Panc1 (cell line): Measurements from ENCODE around the gene PRRT4. TPM values are rescaled to one million over a fixed set of nuclear protein-coding genes. Genes with fewer than 3 reads are reported as not detected.

Source experiments
- ATAC-seq: fragments of 200-7000 bp; cut with Tn5 transposase; 2 replicates; pipeline ENCODE4 v1.9.1; 2020; ENCODE audit warnings: mild to moderate bottlenecking, moderate library complexity
- BruUV-seq: library from RNA; stranded (reverse); fragments of 400-500 nt; replicated peaks from 2 replicates; lab custom pipeline; 2021; lab: Mats Ljungman, UMichigan
- CTCF ChIA-PET: fragments of 300-600 bp; sonication (Branson Sonifier 250); formaldehyde crosslinking; loops from one replicate; lab custom pipeline; 2022; ENCODE audit warnings: antibody characterized with exemption; lab: Charles Lee
- POLR2A ChIA-PET: fragments of 300-600 bp; sonication (Branson Sonifier 250); formaldehyde crosslinking; loops from one replicate; lab custom pipeline; 2022; ENCODE audit warnings: antibody characterized with exemption; lab: Charles Lee
- DNase-seq: peaks from one replicate; pipeline ENCODE4 v3.0.0-alpha.2; 2010; ENCODE audit warnings: low read depth, low spot score
- H3K27ac ChIP-seq: 2 replicates; pipeline ENCODE4 v1.5.1; 2011; ENCODE audit warnings: mild to moderate bottlenecking, low read length, inconsistent platforms
- H3K27me3 ChIP-seq: fragments of 200-500 bp; sonication (Bioruptor generic); 2 replicates; pipeline ENCODE4 v1.6.0; 2014; ENCODE audit warnings: low read length, inconsistent platforms; ENCODE audit not compliant: control insufficient read depth, insufficient read depth
- H3K36me3 ChIP-seq: fragments of 200-500 bp; sonication (Bioruptor generic); 2 replicates; pipeline ENCODE4 v1.5.1; 2014; ENCODE audit warnings: inconsistent platforms, mild to moderate bottlenecking, low read length, moderate library complexity; ENCODE audit not compliant: control insufficient read depth, insufficient read depth
- H3K4me1 ChIP-seq: 2 replicates; pipeline ENCODE4 v1.5.1; 2011; ENCODE audit warnings: inconsistent platforms, mild to moderate bottlenecking, low read length, moderate library complexity; ENCODE audit not compliant: control insufficient read depth, insufficient read depth
- H3K4me3 ChIP-seq, 2 experiments: 2 replicates each; pipeline ENCODE4 v1.5.1; 2011 to 2012; ENCODE audit warnings: low read depth in 2 of 2, low read length in 2 of 2, mild to moderate bottlenecking in 2 of 2, inconsistent platforms in 1 of 2, moderate library complexity in 1 of 2
- H3K9me3 ChIP-seq: fragments of 200-500 bp; sonication (Bioruptor generic); 2 replicates; pipeline ENCODE4 v1.5.1; 2014; ENCODE audit warnings: low read depth, mild to moderate bottlenecking, inconsistent platforms, low read length, moderate library complexity; ENCODE audit not compliant: control insufficient read depth, insufficient read depth
- CTCF ChIP-seq: fragments of 450-650 bp; IDR thresholded peaks from 2 replicates; pipeline ENCODE4 v1.5.1; 2017; ENCODE audit warnings: mild to moderate bottlenecking
- POLR2AphosphoS5 ChIP-seq: IDR thresholded peaks from 2 replicates; pipeline ENCODE4 v1.6.1; 2012; ENCODE audit warnings: mild to moderate bottlenecking, low read depth, low read length, moderate library complexity
- REST ChIP-seq, 2 experiments: IDR thresholded peaks; 2 replicates each; pipeline ENCODE4 v1.6.1; 2011 to 2012; ENCODE audit warnings: low read depth in 2 of 2, control low read depth in 1 of 2, low read length in 1 of 2, mild to moderate bottlenecking in 1 of 2, moderate library complexity in 1 of 2; ENCODE audit not compliant: insufficient read depth in 1 of 2
- SIN3A ChIP-seq: IDR thresholded peaks from 2 replicates; pipeline ENCODE4 v1.6.1; 2012; ENCODE audit warnings: low read depth, mild to moderate bottlenecking, low read length, moderate library complexity, borderline replicate concordance; ENCODE audit not compliant: insufficient read depth
- TCF7L2 ChIP-seq: IDR thresholded peaks from 2 replicates; pipeline ENCODE4 v1.6.1; 2011; ENCODE audit warnings: mild to moderate bottlenecking, low read depth, low read length, inconsistent platforms
- in situ Hi-C: cut with HindIII; loops from 2 replicates; pipeline ENCODE4 v1.10.0; 2016; ENCODE audit warnings: low sequenced_read_pairs, low pct_unique_long_range_greater_than_20kb
- intact Hi-C: fragments of 100-400 bp; cut with micrococcal nuclease; formaldehyde crosslinking; loops from one replicate; pipeline ENCODE4 v1.10.0; 2022; ENCODE audit not compliant: unreplicated experiment
- total RNA-seq: library from RNA; stranded (reverse); gene quantifications from one replicate; pipeline ENCODE4 v1.2.1, GENCODE V29; 2021; ENCODE audit not compliant: unreplicated experiment

PRRT4 gene
- total RNA-seq, 1 experiment from 2014 or later, result 0.77 TPM

- no peak for ATAC-seq
- no peak overlapping the region for H3K27ac ChIP-seq
- DNase-seq, result no peak
- peaks cover 24% of the 10 kb centered on the region for H3K27me3 ChIP-seq
- TF ChIP-seq REST (IDR thresholded peaks at IDR 0.05; ENCODE audit: insufficient read depth in 1 of 2, low read depth in 2 of 2, low read length in 1 of 2), result no peak
- TF ChIP-seq SIN3A, result no peak
- no peak for TF ChIP-seq CTCF
- no peak for TF ChIP-seq TCF7L2
- no peak for TF ChIP-seq POLR2AphosphoS5
- H3K36me3 ChIP-seq, result no peaks in the 10 kb centered on the region
- ChIA-PET POLR2A (no interaction called here), CTCF (no interaction called here)
- no peaks in the 10 kb centered on the region for H3K9me3 ChIP-seq
- H3K4me3 ChIP-seq, result no peak overlapping the region
- intact Hi-C loops (no loop called here), in situ Hi-C loops (no loop called here)
- no peaks in the 10 kb centered on the region; the same call in 1 of the 2 replicates for H3K4me1 ChIP-seq
- BruUV-seq, result no TSS peak
Observed at GRCh38 chr7:128362670-128363069, 1.2 kb upstream of the PRRT4 start.

- TF ChIP-seq TCF7L2 (no peak), SIN3A (no peak), POLR2AphosphoS5 (no peak), REST (IDR thresholded peaks at IDR 0.05; ENCODE audit: insufficient read depth in 1 of 2, low read depth in 2 of 2, low read length in 1 of 2) (no peak)
- CTCF ChIA-PET, result interaction anchor here (0.6 kb wide), 1 partner anchor 15 kb away, joined by 5 read pairs; no protein-coding TSS in a partner anchor
- Histone ChIP-seq H3K27me3 (peaks cover 17% of the 10 kb centered on the region), H3K4me3 (peak overlapping the region in 1 of 2 experiments; percentile 4; a peak in 1 of 4 replicates), H3K4me1 (no peaks in the 10 kb centered on the region; the same call in 1 of the 2 replicates), H3K27ac (no peak overlapping the region), H3K36me3 (no peaks in the 10 kb centered on the region), H3K9me3 (no peaks in the 10 kb centered on the region)
- POLR2A ChIA-PET, result no interaction called here
- intact Hi-C loops (no loop called here), in situ Hi-C loops (no loop called here)
- DNase-seq (no peak), ATAC-seq (0 out of 2 replicates have a peak, but pooled peaks have one; percentile 13)
- BruUV-seq, result no TSS peak
Observed at GRCh38 chr7:128360359-128360678, 1.2 kb downstream of the PRRT4 start.
